ENCODE results near the gene CPOX.

The CPOX gene

GRCh38 chr3:98532709-98533571 is 60.5 kb downstream of the CPOX start:
- no peak for DNase-seq

DNA sequence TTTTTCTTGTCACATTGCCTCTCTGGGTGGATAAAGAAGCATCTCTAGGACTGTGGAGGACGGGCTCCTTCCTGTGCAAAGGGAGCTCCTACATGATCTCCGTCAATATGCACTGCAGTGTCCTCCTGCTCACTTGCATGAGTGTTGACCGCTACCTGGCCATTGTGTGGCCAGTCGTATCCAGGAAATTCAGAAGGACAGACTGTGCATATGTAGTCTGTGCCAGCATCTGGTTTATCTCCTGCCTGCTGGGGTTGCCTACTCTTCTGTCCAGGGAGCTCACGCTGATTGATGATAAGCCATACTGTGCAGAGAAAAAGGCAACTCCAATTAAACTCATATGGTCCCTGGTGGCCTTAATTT is 61.2 kb downstream of the CPOX start:
- no peak for DNase-seq

DNA sequence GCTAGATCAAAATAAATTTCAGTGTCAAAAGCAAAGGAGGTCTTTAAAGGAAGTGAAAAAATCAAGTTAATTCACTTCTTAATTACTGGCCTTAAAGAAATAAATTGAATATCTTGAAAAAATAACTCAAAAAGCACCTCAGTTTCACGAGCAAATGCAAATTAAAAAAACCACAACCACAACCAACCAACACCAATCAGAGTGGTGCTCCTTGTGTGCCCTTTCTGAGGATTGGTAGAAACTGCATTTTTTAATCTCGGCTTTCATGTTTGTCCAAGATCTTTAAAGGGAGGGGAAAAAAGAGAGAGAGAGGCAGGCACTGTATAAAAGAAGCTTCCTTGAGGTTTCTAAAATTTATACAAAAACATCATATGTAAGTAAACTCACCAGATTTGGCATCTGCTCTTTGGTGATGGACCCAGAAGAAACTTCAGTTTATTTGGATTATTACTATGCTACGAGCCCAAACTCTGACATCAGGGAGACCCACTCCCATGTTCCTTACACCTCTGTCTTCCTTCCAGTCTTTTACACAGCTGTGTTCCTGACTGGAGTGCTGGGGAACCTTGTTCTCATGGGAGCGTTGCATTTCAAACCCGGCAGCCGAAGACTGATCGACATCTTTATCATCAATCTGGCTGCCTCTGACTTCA is 61.7 kb downstream of the CPOX start, which contains the start of gene GPR15:
GPR15 (plus strand) TSS at position 357 of the 653 bp plus-strand sequence; CDS start at position 413, 56 bp downstream.
- no peak for DNase-seq

DNA sequence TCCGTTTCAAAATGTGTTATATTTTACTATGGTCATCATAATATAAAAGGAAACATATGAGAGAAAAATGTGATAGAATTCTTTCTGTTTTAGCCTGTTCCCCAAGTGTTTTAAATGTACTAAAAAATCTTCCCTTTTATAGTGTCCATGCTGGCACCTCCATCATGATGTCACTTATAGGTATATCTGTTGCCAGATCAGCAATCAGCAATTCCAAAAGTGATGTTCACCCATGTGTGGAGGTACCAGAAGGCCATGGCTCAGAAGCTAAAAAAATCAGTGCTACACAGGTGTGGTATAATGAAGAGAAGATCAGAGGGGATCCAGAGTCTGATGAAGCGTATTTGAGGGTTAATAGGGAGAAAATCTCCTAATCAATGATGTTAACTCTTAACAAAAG is 62.7 kb downstream of the CPOX start:
- no peak for DNase-seq

DNA sequence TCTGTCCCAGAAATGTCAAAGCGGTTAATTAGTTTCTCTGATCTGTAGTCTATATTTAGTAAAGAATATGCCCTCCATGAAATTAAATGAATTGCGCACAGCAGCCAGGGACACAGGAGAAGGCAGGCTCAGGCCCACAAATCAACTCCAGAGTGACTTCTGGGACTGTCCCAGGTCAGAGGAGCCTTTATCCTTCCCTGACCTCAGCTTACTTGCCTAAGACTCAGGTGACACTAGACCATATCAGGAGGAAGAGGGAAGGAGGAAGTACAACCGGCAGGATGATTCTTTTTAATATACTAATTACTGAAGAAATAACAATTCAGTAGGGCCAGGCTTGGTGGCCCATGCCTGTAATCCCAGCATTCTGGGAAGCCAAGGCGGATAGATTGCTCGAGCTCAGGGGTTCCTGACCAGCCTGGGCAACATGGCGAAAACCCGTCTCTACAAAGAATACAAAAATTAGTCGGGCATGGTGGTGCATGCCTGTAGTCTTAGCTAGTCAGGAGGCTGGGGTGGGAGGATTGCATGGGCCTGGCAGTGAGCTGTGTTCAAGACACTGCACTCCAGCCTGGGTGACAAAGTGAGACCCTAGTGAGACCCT is 63.5 kb downstream of the CPOX start:
- no peak for DNase-seq
